Fibroblast of lung (primary cell): Measurements from ENCODE around the gene MPV17L2.

ENCODE experiments used
- EZH2 ChIP-seq: IDR thresholded peaks from 2 replicates; pipeline ENCODE4 v1.5.1; 2012; ENCODE audit warnings: low read length, control low read depth, mild to moderate bottlenecking; ENCODE audit errors: missing control alignments
- TF ChIP-seq, protein P1 (sequence below), 2 donors: IDR thresholded peaks in 1 of 2; conservative IDR thresholded peaks in 1 of 2; 1 replicate in 1 of 2; 2 replicates in 1 of 2; pipeline ENCODE4 v1.5.1; 2011 to 2012; ENCODE audit warnings: low read length in 2 of 2, control low read depth in 1 of 2, inconsistent platforms in 1 of 2, low read depth in 1 of 2, mild to moderate bottlenecking in 1 of 2

DNA sequence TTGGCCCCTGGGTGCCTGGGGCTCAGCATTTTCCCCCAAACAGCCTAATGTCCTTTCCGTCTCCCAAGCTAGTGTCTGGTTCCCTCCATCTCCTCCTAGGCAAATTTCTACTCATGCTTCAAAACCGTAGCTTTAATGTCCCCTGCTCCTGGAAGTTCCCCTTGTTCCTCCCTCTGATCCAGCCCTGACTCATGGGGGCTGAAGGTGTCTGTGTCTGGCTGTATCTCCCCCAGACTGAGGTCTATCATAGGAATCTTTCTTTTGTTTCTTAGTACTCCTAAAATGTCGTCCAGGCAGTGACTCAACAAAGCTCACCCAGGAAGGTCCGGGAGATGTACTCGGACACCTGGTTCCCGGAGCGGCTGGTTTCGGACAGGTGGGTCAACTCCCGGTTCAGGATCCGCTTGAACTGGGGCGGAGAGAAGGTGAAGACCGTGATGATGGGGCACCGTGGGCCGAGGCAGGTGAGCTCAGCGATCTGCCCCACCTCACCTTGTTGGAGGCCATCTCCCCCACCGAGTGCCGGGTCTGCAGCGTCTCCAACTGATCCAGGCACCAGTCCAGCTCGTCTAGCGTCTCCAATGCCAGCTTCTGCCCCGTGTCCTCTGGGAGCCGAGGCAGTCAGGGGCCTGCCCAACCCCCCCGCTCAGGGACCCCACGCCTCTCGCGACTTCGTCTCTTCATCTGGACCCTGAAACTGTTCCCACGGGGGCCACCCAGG is 27.1 kb downstream of the MPV17L2 start:
- TF ChIP-seq, protein P1, sequence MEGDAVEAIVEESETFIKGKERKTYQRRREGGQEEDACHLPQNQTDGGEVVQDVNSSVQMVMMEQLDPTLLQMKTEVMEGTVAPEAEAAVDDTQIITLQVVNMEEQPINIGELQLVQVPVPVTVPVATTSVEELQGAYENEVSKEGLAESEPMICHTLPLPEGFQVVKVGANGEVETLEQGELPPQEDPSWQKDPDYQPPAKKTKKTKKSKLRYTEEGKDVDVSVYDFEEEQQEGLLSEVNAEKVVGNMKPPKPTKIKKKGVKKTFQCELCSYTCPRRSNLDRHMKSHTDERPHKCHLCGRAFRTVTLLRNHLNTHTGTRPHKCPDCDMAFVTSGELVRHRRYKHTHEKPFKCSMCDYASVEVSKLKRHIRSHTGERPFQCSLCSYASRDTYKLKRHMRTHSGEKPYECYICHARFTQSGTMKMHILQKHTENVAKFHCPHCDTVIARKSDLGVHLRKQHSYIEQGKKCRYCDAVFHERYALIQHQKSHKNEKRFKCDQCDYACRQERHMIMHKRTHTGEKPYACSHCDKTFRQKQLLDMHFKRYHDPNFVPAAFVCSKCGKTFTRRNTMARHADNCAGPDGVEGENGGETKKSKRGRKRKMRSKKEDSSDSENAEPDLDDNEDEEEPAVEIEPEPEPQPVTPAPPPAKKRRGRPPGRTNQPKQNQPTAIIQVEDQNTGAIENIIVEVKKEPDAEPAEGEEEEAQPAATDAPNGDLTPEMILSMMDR (conservative IDR thresholded peaks at IDR 0.05 in 1 of 2, IDR thresholded peaks at IDR 0.05 in 1 of 2; ENCODE audit: low read depth in 1 of 2, low read length in 2 of 2) = no peak
- no peak for TF ChIP-seq EZH2
